ENCODE data around the gene TASP1.
A peak's percentile ranks its signal among the peaks of the same experiment; 100 is the strongest.

Gene TASP1

DNA sequence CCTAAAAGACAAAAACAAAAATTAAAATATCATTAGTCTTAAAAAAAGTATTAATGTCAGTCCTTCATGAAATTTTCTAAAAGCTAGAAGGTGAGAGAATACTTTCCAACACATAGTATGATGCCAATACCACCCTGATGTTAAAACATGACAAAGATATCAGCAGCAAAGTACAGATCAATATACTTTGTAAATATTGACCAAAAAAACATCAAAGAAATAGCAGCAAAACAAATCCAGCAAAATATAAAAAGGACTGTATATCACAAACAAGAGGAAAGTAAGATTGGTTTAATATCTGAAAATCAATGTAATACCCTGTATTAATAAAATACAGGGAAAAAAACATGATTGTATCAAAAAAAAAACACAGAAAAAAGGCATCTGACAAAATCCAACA, 51.4 kb downstream of the TASP1 start:
- no peak for DNase-seq
- in situ Hi-C loops (cut with MboI; ENCODE audit: low pct_unique_long_range_greater_than_20kb, low sequenced_read_pairs): no loop called here

DNA sequence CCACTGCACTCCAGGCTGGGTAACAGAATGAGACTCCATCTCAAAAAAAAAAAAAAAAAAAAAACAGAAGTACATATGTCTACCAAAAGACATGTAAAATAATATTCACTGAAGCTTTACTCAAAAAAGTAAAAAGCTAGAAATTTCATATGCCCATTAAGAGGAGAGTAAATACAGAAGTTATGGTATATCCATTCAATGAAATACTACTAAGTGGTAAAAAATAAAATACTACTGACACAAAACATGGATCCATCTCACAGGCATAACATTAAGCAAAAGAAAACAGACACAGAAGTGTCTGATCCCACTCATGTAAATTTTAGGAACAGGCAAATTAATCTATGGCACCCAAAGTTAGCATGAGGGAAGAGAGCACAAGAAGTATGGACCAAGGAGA, 52.6 kb downstream of the TASP1 start:
- no peak for DNase-seq
- in situ Hi-C loops (cut with MboI; ENCODE audit: low pct_unique_long_range_greater_than_20kb, low sequenced_read_pairs): no loop called here

DNA sequence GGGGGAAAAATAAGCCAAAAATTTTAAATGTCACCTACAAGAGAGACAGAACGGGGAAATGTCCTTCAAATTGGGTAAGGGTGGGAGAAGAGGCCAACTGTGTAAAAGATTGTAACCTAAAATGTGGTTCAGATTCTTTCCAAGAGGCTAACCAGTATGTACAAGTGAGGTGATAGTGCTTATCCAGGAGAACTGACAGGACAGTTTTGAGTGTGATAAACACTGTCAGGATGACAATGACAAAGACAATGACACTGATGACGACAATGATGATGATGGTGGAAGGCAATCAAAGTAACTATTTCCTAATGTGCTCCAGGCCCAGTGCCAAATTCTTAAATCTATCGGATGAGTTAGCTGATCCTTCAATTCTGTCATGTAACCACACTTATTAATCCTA, 57.3 kb downstream of the TASP1 start:
- in situ Hi-C loops (cut with MboI; ENCODE audit: low pct_unique_long_range_greater_than_20kb, low sequenced_read_pairs): no loop called here
- DNase-seq: no peak

DNA sequence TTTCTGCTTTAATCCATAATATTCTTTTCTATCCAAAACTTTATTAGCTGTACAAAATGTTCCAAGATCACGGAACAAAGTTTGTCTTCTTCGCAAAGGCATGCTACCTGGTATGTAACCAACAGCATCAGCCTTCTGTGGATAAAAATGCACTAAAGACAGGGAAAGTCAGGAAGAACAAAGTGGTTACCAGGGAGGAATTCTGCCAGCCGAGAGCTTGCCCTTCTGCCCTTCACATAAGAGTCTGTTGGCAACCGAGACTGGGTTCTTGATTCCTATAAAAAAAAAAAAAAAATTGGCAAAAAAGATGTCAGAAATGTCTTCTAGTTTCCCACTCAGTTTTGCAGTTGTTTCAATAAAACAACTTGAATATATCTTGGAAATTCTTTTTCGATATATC, 58.0 kb downstream of the TASP1 start:
- in situ Hi-C loops (cut with MboI; ENCODE audit: low pct_unique_long_range_greater_than_20kb, low sequenced_read_pairs): no loop called here
- DNase-seq: no peak

DNA sequence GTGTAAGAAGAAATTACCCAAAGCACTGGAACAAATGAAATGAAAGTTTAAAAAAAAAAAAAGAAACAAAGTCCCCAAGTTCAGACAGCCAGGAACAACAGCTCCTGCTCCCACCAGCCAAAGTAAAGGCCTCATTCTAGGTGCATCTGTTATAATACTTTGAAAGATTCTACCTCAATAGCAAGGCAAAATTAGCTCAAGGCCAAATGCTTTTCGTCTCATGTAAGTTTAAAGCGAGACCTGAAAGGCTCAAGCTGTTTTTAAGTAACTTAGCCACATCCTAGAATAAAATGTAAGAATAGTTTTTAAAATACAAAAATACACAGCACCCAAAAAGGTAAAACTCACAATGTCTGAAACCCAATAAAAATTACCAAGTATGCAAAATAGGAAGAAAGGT, 64.7 kb downstream of the TASP1 start:
- DNase-seq: no peak
- in situ Hi-C loops (cut with MboI; ENCODE audit: low pct_unique_long_range_greater_than_20kb, low sequenced_read_pairs): no loop called here

DNA sequence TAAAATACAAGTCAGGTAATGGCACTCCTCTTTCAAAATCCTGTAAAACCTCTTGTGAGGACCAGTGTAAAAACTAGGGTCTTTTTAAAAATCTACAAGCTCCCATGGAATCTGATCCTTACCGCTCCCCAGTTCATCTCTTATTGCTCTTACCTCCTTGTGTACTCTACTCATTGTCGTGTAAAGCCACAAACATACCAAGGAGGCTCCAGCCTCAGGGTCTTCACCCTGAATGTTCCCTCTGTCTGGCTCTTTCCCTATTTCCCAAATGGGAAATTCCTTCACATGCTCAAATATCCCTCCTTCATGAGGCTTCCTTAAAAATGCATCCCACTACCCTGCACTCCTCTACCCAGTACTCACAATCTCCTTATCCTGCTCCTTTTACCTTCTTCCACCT, 67.1 kb downstream of the TASP1 start:
- no peak for DNase-seq
- in situ Hi-C loops (cut with MboI; ENCODE audit: low pct_unique_long_range_greater_than_20kb, low sequenced_read_pairs): no loop called here

DNA sequence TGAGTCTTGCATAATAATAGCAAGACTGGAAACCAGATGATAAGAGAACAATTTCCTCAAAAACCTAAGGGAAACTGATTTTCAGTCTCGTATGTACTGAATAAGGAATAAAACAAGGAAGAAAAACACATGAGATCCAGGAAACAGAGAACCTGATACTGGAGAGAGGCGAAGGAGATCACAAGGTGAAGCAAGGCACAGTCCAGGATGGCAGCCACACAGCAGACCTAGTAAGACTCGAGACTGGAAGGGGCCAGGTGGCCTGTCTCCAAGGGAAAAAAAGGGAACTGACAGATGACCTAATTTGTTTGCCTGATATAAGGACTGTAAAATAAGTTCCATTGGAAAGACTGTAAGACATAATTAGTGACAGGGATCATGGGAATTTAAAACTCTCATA, 71.1 kb downstream of the TASP1 start:
- DNase-seq: peak; percentile 45
- in situ Hi-C loops (cut with MboI; ENCODE audit: low pct_unique_long_range_greater_than_20kb, low sequenced_read_pairs): no loop called here

DNA sequence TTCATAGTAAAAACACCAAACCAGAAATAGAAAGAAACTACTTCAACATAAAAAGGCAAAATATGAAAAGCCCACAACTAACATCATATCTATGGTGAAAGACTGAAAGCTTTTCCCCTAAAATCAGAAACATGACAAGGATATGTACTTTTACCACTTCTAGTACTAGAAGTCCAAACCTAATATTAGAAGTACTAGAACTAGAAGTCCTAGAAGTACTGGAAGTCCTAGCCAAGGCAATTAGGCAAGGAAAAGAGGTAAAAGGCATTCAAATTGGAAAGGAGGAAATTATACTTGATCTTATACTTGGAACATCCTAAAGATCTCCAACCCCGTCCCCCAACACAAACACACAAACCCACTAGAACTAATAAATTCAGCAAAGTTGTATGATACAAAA, 74.9 kb downstream of the TASP1 start:
- in situ Hi-C loops (cut with MboI; ENCODE audit: low pct_unique_long_range_greater_than_20kb, low sequenced_read_pairs): no loop called here
- DNase-seq: no peak

DNA sequence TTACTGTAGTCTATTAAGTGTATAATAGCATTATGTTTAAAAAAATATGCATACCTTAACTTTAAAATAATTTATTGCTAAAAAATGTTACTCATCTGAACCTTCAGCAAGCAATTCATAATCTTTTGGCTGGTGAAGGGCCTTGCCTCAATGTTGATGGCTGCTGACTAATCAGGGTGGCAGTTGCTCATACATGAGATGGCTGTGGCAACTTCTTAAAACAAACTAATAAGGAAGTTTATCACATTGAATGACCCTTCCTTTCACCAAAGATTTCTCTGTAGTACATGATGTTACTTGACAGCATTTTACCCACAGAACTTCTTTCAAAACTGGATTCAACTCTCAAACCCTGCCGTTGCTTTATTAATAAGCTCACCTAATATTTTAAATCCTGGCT, 84.0 kb downstream of the TASP1 start:
- in situ Hi-C loops (cut with MboI; ENCODE audit: low pct_unique_long_range_greater_than_20kb, low sequenced_read_pairs): no loop called here
- DNase-seq: no peak

DNA sequence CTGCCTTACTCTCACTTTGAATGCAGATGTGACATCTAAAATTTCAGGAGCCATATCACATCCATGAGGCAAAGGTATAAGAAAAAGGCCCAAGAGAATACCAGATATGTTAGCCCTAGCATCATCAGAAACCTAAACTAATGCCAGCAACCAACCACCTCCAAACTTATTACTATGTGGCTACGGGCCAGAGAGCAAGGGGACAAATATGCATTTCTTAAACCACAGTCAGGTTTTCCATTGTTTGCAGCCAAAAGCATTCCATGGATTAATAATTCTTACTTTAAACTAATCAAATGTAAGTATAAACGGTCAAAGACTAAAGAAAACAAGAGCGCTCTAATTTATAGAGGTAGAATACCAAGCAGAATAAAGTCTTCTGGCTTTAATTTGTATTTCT, 84.7 kb downstream of the TASP1 start:
- in situ Hi-C loops (cut with MboI; ENCODE audit: low pct_unique_long_range_greater_than_20kb, low sequenced_read_pairs): no loop called here
- no peak for DNase-seq

DNA sequence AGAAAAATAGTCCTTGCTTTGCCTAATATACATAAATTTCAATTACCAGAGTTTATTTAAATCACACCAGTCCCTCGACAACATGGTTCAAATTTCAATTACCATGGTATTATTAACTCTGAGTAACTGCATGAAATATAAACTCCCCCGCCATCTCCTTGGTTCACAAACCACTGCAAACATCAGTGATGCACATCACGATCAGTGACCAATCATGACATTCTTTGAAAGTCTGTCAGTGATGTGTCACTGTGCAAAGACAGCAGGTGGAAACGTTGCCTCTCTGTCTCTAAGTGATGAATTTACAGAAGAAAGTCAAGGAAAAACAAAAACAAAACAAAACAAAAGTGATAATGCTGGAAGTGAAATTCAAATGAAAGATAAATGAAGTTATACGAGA, 86.7 kb downstream of the TASP1 start:
- DNase-seq: no peak

DNA sequence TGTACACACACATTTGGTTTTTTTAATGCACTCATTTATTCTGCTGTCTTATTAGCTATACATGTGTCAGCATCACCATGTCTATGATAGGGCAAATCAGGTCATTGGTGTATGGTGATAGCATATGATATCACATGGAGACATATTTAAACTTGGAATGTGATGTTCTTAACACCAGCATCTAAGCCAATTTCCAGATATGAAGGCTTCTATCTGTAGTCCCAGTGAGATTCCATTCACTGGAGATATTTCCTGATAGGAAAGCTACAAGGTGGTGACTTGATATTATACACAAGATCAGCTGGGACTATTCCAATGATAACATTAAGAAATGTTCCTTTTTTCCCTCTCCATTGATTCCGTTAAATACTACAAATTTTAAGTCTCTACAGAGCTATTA, 89.3 kb downstream of the TASP1 start:
- in situ Hi-C loops (cut with MboI; ENCODE audit: low pct_unique_long_range_greater_than_20kb, low sequenced_read_pairs): no loop called here

More for the DNA sequence above, 86.7 kb downstream of the TASP1 start:
- in situ Hi-C loops (cut with MboI; ENCODE audit: low pct_unique_long_range_greater_than_20kb, low sequenced_read_pairs): no loop called here

DNA sequence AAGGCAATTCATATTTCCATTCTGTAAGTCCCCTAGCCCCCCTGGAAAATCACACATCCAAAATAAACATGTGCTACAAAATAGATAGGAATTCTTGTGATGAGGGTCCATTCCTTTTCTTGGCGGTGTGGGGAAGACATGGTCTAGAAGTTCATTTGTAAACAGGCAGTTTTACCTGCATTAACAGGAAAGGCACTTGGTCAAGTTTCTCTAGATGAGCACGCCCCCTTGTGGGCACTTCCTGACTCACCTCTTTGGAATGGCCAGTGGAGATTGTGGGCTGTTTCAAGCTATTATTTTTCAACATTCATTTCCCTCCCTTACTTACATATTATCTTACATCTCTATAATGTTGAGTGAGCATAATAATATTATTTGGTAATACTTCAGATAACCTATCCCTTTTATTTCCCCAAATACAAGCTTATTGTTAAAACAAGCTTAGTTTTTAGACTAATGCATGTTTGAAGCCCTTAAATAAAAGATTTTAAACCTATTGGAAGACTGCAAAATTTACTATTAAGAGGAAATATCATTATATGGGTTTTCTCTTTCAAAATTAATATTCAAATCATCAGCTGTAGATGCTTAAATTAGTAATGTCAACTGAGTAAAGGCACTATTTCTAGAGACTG, 92.1 kb downstream of the TASP1 start:
- in situ Hi-C loops (cut with MboI; ENCODE audit: low pct_unique_long_range_greater_than_20kb, low sequenced_read_pairs): no loop called here
- peak; percentile 65 for DNase-seq

More for the DNA sequence above, 89.3 kb downstream of the TASP1 start:
- no peak for DNase-seq

DNA sequence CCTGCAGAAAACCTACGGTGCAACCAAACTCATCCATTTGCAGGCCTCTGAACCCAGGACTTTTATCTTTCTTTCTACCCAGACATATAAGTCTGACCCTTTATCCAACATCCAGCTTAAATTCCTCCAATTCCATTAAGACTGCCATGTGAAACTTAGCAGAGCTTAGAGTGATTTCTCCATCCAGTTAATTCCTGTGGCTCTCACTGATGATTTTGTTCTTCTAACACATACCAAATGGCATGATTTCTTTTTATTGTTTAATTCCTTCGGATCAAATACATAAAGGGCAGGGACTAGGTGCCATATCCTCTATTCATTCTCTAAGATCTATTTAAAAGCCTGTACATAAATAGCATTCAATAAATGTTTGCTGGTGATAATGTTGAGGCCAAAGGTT, 92.9 kb downstream of the TASP1 start:
- in situ Hi-C loops (cut with MboI; ENCODE audit: low pct_unique_long_range_greater_than_20kb, low sequenced_read_pairs): no loop called here
- no peak for DNase-seq

DNA sequence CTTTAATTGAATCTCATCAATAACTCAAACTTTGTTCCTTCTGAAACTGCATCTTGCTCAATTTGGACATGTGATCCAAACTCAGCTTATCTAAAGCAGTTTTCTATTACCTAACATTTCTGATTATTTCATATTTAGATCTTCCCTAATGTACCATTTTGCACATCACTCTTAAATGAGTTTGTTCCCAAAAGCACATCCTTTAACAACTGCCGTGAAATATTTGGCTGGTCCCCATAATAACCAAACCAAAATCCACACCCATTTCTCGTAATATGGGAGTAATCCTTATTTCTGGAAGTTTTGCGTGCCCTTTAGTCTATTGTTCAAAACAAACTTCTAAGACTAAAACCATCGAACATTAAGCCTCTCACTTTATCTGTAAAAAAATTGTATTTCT, 94.9 kb downstream of the TASP1 start:
- in situ Hi-C loops (cut with MboI; ENCODE audit: low pct_unique_long_range_greater_than_20kb, low sequenced_read_pairs): no loop called here
- DNase-seq: no peak

DNA sequence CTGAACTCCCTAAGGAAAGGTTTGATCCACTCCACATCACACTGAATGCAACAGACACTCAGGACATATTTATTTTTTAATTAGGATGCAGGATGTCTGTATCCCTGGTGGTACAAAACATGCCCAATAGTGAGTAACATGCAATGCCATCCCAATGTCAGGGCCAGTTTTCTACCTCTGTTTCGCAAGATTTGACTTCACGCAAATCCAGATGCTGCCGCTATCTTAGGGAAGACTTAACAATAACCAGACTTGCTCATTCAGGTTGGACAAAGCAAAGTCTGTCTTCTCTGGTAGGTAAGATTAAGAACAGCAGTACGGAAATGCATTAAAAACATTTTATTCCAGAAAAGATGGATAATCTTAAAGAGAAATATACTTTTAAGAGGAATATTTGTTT, 103.1 kb downstream of the TASP1 start:
- DNase-seq: no peak
- in situ Hi-C loops (cut with MboI; ENCODE audit: low pct_unique_long_range_greater_than_20kb, low sequenced_read_pairs): no loop called here

DNA sequence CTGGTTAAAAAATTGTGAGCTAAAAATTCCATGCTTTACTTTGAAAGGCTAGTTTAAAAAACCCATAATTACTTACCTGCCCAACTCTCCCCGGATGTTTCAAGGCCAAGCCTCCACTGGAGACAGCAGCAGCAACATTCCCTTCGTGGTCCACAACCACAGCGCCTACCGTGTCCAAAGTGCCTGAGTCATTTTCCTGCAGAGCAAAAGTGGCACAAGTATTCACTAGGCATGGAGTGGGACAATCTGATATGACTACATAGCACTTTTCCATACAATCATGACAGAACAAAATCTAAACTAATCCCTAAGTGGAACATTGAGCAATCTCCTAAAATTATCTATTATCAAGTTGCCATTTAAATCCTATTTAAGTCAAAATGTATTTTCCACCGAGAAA, 104.8 kb downstream of the TASP1 start:
- in situ Hi-C loops (cut with MboI; ENCODE audit: low pct_unique_long_range_greater_than_20kb, low sequenced_read_pairs): no loop called here
- no peak for DNase-seq

DNA sequence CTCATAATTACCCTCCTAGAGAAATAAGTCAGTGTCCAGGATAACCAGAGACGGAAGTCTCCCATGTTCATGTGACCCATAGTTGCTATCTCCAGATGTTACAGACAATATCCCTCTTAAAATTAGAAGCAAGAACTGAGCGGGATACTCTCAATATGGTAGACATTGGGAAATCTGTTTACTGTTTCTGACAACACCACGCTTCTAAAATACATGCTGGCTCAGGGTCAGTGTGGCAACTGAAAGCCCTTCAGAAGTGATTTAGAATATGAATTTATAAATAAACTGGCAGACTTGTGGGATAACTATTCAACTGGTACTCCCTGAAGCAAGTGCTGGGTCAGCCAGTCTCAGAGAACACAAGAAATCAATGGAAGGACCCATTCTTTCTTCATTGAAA, 108.6 kb downstream of the TASP1 start:
- no peak for DNase-seq
- in situ Hi-C loops (cut with MboI; ENCODE audit: low pct_unique_long_range_greater_than_20kb, low sequenced_read_pairs): no loop called here

DNA sequence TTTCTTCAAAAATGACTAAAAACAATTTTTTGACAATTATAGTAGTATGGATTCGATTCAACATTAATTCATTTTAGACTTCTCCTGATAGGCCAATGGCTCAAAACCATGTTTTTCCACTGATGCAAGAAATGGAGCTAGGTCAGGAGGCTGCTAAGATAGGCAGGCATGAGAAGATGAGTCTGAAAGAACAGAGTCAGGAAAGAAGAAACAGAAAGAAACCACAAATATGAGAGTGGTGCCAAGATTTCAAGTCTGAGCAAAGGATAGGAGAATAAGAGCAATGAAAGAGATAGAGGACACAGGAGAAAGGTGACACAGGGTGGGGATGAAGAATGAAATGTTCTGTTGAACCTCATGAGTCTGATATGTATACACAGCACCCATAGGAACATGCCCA, 112.2 kb downstream of the TASP1 start:
- in situ Hi-C loops (cut with MboI; ENCODE audit: low pct_unique_long_range_greater_than_20kb, low sequenced_read_pairs): no loop called here
- no peak for DNase-seq

DNA sequence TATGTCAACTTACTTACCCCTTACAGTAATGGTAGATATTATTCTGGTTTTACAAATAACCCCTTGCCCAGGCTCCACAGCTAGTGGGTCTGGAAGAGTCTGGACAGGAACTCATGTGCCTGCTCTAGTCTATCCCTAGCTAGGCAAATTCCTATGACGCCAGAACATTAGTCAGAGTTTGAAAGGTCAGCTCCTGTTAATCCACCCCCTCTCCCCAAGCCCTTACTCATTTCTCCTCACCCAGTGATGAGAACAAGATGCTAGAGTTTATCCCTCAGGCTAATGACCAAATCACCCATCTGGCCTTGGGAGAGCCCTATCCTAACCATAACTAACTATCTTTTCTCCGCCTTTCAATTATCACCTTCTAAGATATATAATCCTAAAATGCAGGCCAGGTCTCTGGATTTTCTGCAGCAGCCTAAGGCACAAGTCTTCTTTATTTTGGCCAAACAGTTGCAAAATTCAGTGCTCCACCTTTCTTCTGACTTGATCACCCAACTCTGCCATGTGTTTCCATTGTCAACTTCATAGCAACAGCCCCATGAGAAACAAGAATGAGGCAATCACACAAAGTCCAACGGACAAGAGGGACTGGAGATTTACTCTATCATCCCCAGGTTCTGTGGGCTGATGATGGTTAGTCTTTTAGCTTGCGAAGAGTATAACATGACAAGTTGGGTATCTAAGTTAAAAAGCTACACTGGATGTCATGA, 113.3 kb downstream of the TASP1 start:
- DNase-seq: no peak
- in situ Hi-C loops (cut with MboI; ENCODE audit: low pct_unique_long_range_greater_than_20kb, low sequenced_read_pairs): no loop called here

DNA sequence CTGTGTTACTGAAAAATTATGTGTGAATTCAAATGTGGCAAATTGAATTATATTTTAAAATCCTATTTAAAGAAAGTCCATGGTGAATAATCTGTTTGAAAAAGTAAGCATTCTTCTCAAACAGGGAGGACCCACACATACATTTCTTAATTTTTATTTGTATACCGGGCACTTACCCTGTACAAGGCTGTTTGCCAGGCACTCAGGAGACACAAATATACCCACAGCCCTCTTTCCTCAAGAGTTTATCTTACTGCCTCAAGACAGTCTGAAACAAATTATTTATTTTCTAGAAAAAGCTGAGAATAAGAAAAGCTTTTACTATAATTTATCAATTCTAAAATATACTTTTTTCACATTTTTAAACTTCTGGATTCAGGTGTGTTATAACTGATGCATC, 114.4 kb downstream of the TASP1 start:
- no peak for DNase-seq
- in situ Hi-C loops (cut with MboI; ENCODE audit: low pct_unique_long_range_greater_than_20kb, low sequenced_read_pairs): loop anchor here (25.0 kb wide), 1 partner anchor 112 kb away; no protein-coding TSS in a partner anchor

Data from KBM-7 (cell line).